ENCODE measurements around the gene MAMSTR.

DNA sequence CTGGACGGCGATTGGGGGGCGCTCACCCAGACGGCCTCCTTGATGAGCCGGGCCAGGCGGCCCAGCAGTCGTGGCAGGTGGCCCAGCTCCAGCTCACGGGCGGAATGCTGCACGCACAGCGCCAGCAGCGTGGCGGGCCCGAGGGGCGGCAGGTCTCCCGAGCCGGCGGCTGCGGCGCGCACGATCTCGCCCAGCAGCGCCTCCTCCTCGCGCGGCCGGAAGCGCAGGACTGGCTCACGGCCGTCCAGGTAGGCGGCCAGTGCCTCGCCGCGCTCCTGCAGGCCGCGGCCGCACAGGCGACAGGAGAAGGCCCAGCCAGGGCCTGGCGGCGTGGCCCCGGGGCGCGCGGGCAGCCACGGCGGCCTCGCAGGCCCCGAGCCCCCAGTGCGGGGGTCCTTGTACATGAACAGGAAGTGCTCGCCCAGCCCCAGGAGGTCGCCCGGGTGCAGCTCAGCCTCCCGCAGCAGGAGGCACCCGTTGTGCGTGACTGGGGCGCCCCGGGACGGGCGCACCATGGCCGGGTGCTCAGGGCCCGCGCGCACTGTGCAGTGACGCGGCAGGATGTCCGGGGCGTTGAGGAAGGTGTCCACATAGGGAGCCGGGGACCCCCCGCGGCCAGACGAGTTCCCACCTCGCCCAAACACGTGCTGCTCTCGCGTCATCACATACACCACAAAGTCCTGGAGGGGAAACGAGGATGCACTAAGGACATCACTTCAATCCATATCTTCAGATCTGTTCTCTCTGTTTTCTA lies 9.6 kb upstream of the MAMSTR start:
- TF ChIP-seq ESRRA (IDR thresholded peaks at IDR 0.05; ENCODE audit: low read length) (no peak), CTCF (IDR thresholded peaks at IDR 0.05 in 2 of 3, conservative IDR thresholded peaks at IDR 0.05 in 1 of 3; ENCODE audit: control insufficient read depth in 2 of 3, extremely low read depth in 1 of 3, insufficient read depth in 1 of 3, low read depth in 3 of 3, low read length in 3 of 3) (no peak), POLR2A (IDR thresholded peaks at IDR 0.05; ENCODE audit: low read depth, low read length) (no peak), RAD21 (IDR thresholded peaks at IDR 0.05; ENCODE audit: insufficient read depth, low read depth, low read length) (no peak), POLR2AphosphoS2 (IDR thresholded peaks at IDR 0.05; ENCODE audit: low read depth, low read length) (no peak), CHD2 (IDR thresholded peaks at IDR 0.05; ENCODE audit: borderline replicate concordance, low read depth, low read length) (no peak)
- TF ChIP-seq, protein P1, sequence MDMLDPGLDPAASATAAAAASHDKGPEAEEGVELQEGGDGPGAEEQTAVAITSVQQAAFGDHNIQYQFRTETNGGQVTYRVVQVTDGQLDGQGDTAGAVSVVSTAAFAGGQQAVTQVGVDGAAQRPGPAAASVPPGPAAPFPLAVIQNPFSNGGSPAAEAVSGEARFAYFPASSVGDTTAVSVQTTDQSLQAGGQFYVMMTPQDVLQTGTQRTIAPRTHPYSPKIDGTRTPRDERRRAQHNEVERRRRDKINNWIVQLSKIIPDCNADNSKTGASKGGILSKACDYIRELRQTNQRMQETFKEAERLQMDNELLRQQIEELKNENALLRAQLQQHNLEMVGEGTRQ (IDR thresholded peaks at IDR 0.05; ENCODE audit: borderline replicate concordance, low read depth, low read length), result no peak
- TF ChIP-seq, protein P2, sequence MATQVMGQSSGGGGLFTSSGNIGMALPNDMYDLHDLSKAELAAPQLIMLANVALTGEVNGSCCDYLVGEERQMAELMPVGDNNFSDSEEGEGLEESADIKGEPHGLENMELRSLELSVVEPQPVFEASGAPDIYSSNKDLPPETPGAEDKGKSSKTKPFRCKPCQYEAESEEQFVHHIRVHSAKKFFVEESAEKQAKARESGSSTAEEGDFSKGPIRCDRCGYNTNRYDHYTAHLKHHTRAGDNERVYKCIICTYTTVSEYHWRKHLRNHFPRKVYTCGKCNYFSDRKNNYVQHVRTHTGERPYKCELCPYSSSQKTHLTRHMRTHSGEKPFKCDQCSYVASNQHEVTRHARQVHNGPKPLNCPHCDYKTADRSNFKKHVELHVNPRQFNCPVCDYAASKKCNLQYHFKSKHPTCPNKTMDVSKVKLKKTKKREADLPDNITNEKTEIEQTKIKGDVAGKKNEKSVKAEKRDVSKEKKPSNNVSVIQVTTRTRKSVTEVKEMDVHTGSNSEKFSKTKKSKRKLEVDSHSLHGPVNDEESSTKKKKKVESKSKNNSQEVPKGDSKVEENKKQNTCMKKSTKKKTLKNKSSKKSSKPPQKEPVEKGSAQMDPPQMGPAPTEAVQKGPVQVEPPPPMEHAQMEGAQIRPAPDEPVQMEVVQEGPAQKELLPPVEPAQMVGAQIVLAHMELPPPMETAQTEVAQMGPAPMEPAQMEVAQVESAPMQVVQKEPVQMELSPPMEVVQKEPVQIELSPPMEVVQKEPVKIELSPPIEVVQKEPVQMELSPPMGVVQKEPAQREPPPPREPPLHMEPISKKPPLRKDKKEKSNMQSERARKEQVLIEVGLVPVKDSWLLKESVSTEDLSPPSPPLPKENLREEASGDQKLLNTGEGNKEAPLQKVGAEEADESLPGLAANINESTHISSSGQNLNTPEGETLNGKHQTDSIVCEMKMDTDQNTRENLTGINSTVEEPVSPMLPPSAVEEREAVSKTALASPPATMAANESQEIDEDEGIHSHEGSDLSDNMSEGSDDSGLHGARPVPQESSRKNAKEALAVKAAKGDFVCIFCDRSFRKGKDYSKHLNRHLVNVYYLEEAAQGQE (IDR thresholded peaks at IDR 0.05; ENCODE audit: low read depth, low read length), result no peak
